Nucleus accumbens (tissue), 56 donors: Measurements from ENCODE around the gene TTC4.

Experiments
- DNase-seq, 56 donors: peaks; one replicate each; lab custom pipeline; 2025; lab: John Stamatoyannopoulos, UW

Gene TTC4

DNA sequence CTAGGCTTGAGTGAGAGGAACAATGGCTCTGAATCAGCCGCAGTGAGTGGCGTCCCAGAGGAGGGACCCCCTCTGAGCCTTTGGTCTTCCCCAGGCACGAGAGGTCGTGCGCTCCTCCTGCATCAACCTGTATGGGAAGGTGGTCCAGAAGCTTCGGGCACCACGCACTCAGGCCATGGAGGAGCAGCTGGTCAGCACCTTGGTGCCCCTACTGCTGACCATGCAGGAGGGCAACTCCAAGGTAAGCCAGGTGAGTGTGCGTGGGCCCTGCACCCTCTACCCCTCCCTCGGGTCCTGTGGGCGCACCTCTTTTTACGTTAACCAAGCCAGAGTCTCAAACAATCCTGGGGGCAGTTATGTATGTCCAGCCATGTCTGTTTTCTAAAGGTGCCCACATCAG is 13.7 kb upstream of the TTC4 start:
- DNase-seq = no peak

GRCh38 chr1:54703471-54703870 is 12.2 kb upstream of the TTC4 start:
- no peak for DNase-seq

DNA sequence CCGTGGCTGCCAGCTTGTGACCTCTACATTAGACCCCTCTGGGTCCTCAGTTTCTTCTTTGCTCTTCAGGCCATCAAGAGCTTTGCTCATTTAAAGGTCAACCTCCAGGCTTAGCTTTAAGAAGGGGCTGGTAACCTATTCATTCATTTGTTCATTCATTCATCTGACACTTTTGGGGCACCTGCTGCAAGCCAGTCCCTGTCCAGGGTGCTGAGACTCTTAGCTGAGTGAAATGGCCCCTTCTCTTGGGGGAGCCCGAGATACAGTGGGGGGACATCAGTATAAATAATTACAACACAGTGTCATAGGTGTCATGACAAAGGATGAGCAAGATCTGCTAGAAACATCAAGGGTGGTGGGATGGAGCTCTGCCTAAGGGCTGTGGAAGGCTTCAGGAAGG is 10.5 kb upstream of the TTC4 start:
- no peak for DNase-seq

GRCh38 chr1:54706419-54706818 is 9.2 kb upstream of the TTC4 start:
- no peak for DNase-seq

GRCh38 chr1:54708385-54708784 is 7.3 kb upstream of the TTC4 start:
- DNase-seq = no peak

- DNase-seq = no peak
Measured at GRCh38 chr1:54709547-54710292, 5.9 kb upstream of the TTC4 start.

GRCh38 chr1:54710434-54710833 is 5.2 kb upstream of the TTC4 start:
- no peak for DNase-seq

- DNase-seq = no peak
Measured at GRCh38 chr1:54710841-54711240, 4.8 kb upstream of the TTC4 start.

GRCh38 chr1:54711536-54711935 is 4.1 kb upstream of the TTC4 start:
- no peak for DNase-seq

- no peak for DNase-seq
Measured at GRCh38 chr1:54714881-54715492, 674 bp upstream of the TTC4 start.

GRCh38 chr1:54716299-54717047 is 812 bp downstream of the TTC4 start:
- no peak for DNase-seq

DNA sequence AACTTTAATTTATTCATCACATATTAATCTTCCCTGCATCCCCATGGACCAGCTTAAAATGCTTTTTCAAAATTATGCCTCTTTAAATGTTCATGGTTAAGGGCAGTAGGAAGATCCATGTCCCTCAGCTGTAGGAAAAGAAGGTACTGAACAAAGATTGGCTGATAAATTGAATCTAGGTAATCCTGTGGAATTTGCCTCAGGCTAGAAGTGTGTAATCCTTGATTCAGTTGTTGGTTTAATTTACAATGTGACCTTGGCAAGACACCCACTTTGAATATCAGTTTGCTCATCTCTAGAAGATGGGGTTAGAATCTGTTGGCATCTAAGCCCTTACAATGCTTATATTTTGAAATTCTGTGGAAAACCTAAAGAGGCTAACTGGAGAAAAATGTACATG is 6.1 kb downstream of the TTC4 start:
- no peak for DNase-seq

- no peak for DNase-seq
Measured at GRCh38 chr1:54723985-54724384, 8.3 kb downstream of the TTC4 start.

- no peak for DNase-seq
Measured at GRCh38 chr1:54724771-54725170, 9.1 kb downstream of the TTC4 start.

GRCh38 chr1:54728027-54728426 is 12.4 kb downstream of the TTC4 start:
- DNase-seq = no peak

DNA sequence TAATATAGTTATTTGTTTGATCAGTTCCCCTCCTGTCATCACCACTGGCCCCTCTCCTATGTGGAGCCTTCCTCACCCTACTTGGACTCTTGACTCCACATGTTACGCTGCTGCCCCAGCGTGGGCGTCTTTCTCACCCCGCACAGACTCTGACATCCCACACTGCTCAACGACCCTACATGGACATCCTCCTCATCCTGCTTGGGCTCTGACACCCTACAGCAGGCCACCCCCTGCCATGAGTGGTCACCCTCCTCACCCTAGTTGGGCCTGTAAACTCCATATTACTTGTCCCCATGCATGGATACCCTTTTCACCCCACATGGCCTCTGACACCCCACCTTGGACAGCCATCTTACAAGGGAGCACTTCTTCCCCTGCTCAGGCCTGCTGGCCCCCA is 21.0 kb downstream of the TTC4 start:
- no peak for DNase-seq

GRCh38 chr1:54738244-54738643 is 22.6 kb downstream of the TTC4 start:
- no peak for DNase-seq

DNA sequence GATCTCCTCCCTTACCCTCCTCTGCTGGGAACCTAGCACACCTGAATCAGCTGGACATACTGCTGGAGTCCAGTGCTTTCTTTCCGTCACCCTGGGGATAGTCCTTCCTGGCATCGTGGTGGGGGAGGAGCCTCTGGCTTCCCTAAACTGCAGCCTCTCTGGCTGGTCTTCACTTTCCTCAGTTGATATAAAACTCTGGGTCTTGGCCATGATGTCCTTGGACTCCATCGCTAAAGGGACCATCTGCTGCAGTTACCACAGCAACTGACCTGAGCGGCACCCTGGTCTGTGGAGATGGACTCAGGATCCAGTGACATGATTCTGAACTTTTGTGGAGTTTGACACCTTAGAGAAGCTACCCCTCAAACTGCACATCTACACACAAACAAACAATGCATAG is 25.9 kb downstream of the TTC4 start:
- DNase-seq = no peak

GRCh38 chr1:54742282-54742681 is 26.6 kb downstream of the TTC4 start:
- no peak for DNase-seq

DNA sequence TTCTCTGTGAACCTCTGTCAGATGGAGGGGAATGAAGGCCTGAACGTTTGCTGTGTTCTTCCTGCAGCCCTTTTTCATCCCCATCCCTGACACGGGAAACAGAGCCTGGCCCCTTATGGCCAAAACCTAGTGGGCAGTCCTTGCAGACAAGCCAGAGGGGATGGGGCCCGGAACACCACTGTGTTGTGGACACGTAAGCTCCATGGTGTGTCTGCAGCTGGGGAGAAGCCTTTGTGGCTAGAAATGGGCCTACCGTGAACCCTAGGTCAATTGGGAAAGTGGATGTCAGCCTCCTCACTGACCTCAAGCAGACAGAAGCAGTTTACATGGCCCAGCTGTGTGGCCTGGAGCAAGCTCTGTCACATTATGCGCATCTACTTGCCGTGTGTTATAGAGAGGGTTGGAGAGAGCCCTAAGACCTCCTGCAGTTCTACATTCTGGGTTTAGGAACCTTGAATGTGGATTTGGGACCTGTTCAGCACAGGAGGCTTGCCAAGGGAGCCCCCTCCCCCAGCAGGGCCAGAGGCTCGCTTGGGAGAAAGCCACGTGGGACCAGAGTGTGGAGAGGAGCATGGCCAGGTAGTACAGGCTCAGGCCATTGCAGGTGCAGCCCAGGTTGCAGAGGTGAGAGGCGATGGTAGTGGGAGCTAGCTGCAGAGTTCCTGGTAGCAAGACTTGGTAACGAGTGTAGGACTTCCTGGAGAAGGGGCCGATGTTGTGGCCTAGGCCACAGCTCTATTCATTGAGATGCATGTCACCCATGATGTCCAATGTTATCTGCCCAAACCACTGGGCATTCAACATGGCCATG is 28.0 kb downstream of the TTC4 start:
- DNase-seq = no peak

DNA sequence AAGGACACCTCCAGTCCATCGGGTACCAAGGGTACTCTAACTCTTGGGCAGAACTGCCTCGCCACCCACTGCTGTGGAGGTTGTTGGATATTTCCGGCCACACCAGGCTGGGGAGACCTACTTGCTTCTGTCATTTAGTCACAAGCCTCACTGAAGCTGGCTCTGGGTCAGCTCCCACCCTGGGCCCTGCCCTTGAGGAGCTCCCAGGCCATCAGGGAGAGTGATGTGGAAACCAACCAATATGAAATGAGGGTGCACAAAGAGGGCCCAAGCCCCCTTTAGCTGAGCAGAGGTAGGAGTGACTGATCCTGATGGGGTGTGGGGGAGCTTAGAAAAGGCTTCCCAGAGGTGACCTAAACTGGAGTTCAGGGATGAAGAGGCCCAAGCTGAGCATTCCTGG is 29.0 kb downstream of the TTC4 start:
- no peak for DNase-seq
